CD14-positive monocyte (primary cell): ENCODE measurements around the gene ARHGAP40. TPM values are rescaled to one million over a fixed set of nuclear protein-coding genes. Genes with fewer than 3 reads are reported as not detected.

Experiments
- DNase-seq, 3 donors: peaks; one replicate each; pipeline ENCODE4 v3.0.0-alpha.2; 2011 to 2022
- H2AFZ ChIP-seq: 2 replicates; pipeline ENCODE4 v1.6.0; 2012; ENCODE audit warnings: mild to moderate bottlenecking, low read depth, low read length, inconsistent platforms; ENCODE audit not compliant: insufficient read depth, poor library complexity, severe bottlenecking
- H3K27ac ChIP-seq, 2 donors: 1 replicate in 1 of 2; 2 replicates in 1 of 2; pipeline ENCODE4 v1.5.1; 2012 to 2013; ENCODE audit warnings: low read length in 2 of 2, control low read depth in 1 of 2, inconsistent platforms in 1 of 2, low read depth in 1 of 2, mild to moderate bottlenecking in 1 of 2
- H3K27me3 ChIP-seq, 2 donors: one replicate each; pipeline versions ENCODE4 v1.6.0 to v1.6.1; 2011 to 2013; ENCODE audit warnings: low read length in 2 of 2; ENCODE audit not compliant: control insufficient read depth in 2 of 2, insufficient read depth in 2 of 2
- H3K36me3 ChIP-seq, 2 donors: replicated peaks in 1 of 2; 1 replicate in 1 of 2; 2 replicates in 1 of 2; pipeline versions ENCODE4 v1.5.1 to v1.6.1; 2012 to 2013; ENCODE audit warnings: low read length in 2 of 2, control low read depth in 1 of 2, inconsistent platforms in 1 of 2, mild to moderate bottlenecking in 1 of 2; ENCODE audit not compliant: insufficient read depth in 2 of 2, control insufficient read depth in 1 of 2
- H3K4me1 ChIP-seq, 2 donors: 1 replicate in 1 of 2; 2 replicates in 1 of 2; pipeline versions ENCODE4 v1.5.1 to v1.6.1; 2012 to 2013; ENCODE audit warnings: low read length in 2 of 2, control low read depth in 1 of 2, inconsistent platforms in 1 of 2, mild to moderate bottlenecking in 1 of 2, moderate library complexity in 1 of 2; ENCODE audit not compliant: insufficient read depth in 2 of 2, control insufficient read depth in 1 of 2
- H3K4me2 ChIP-seq: replicated peaks from 2 replicates; pipeline ENCODE3; 2012; ENCODE audit warnings: low read length, moderate library complexity, mild to moderate bottlenecking; ENCODE audit not compliant: poor library complexity, severe bottlenecking; ENCODE audit errors: extremely low read depth
- H3K4me3 ChIP-seq, 3 experiments: fragments of 200-600 bp in 1 of 3; sonication (generic) in 1 of 3; replicated peaks in 1 of 3; 1 replicate in 2 of 3; 2 replicates in 1 of 3; pipeline ENCODE4 v1.5.1; 2011 to 2013; ENCODE audit warnings: low read length in 3 of 3, mild to moderate bottlenecking in 3 of 3, control low read depth in 2 of 3, low read depth in 2 of 3, inconsistent platforms in 1 of 3, moderate library complexity in 1 of 3
- H3K79me2 ChIP-seq: 2 replicates; pipeline ENCODE4 v1.6.0; 2012; ENCODE audit warnings: mild to moderate bottlenecking, control low read depth, inconsistent platforms, low read length, moderate library complexity; ENCODE audit not compliant: insufficient read depth
- H3K9ac ChIP-seq: 2 replicates; pipeline ENCODE4 v1.6.0; 2017; ENCODE audit warnings: low read length, mild to moderate bottlenecking; ENCODE audit not compliant: insufficient read depth, poor library complexity, severe bottlenecking
- H3K9me3 ChIP-seq, 2 donors: replicated peaks in 1 of 2; 1 replicate in 1 of 2; 2 replicates in 1 of 2; pipeline versions ENCODE4 v1.5.1 to v1.6.1; 2012 to 2013; ENCODE audit warnings: low read length in 2 of 2, control low read depth in 1 of 2; ENCODE audit not compliant: control insufficient read depth in 1 of 2, insufficient read depth in 1 of 2
- H4K20me1 ChIP-seq: 2 replicates; pipeline ENCODE4 v1.6.0; 2012; ENCODE audit warnings: mild to moderate bottlenecking, low read length, control low read depth, moderate library complexity; ENCODE audit not compliant: insufficient read depth
- H3K27ac Mint-ChIP-seq, 7 donors: one replicate each; pipeline ENCODE4 v1.8.0; 2020; ENCODE audit warnings: mild to moderate bottlenecking in 7 of 7, mixed read lengths in 7 of 7, moderate library complexity in 6 of 7, inconsistent platforms in 2 of 7
- H3K27me3 Mint-ChIP-seq, 3 donors: one replicate each; pipeline ENCODE4 v1.8.0; 2021 to 2022; ENCODE audit warnings: low read depth in 3 of 3, mild to moderate bottlenecking in 3 of 3, mixed read lengths in 3 of 3, moderate library complexity in 3 of 3, inconsistent platforms in 1 of 3
- H3K36me3 Mint-ChIP-seq, 2 donors: one replicate each; pipeline ENCODE4 v1.8.0; 2020; ENCODE audit warnings: mixed read lengths in 2 of 2, inconsistent platforms in 1 of 2, mild to moderate bottlenecking in 1 of 2
- H3K4me1 Mint-ChIP-seq: one replicate; pipeline ENCODE4 v1.8.0; 2020; ENCODE audit warnings: mild to moderate bottlenecking, mixed read lengths
- H3K4me3 Mint-ChIP-seq, 2 donors: one replicate each; pipeline ENCODE4 v1.8.0; 2020; ENCODE audit warnings: mild to moderate bottlenecking in 2 of 2, mixed read lengths in 2 of 2, moderate library complexity in 1 of 2
- H3K9me3 Mint-ChIP-seq, 7 donors: one replicate each; pipeline ENCODE4 v1.8.0; 2020 to 2022; ENCODE audit warnings: mixed read lengths in 7 of 7, mild to moderate bottlenecking in 6 of 7, moderate library complexity in 6 of 7, inconsistent platforms in 2 of 7
- CTCF ChIP-seq: fragments of 200-600 bp; IDR thresholded peaks from one replicate; pipeline ENCODE4 v1.8.0; 2022; ENCODE audit warnings: antibody characterized with exemption, mild to moderate bottlenecking
- WGBS: methylation state at CpG from one replicate; pipeline ENCODE4 v1.1.5; 2013; ENCODE audit warnings: missing lambda C conversion rate; ENCODE audit not compliant: insufficient coverage; 5-methylcytosine and 5-hydroxymethylcytosine counted together
- intact Hi-C, 2 donors: fragments of 100-400 bp; cut with micrococcal nuclease; formaldehyde crosslinking; loops; one replicate each; pipeline versions ENCODE4 v1.15.0 to v1.15.1; 2023
- polyA plus RNA-seq, 3 donors: library from polyadenylated mRNA; depleted of rRNA in 1 of 3; unstranded in 2 of 3; stranded (reverse) in 1 of 3; fragments of 300-500 nt in 2 of 3; fragments of >200 nt in 1 of 3; fragmentation: Illumina TruSeq in 2 of 3; gene quantifications; 1 replicate in 2 of 3; 2 replicates in 1 of 3; pipeline ENCODE4 v1.2.3, GENCODE V29; 2012 to 2021

Gene ARHGAP40
- polyA plus RNA-seq, 3 donors = not detected

GRCh38 chr20:38584099-38584763 is 17.4 kb upstream of the ARHGAP40 start:
- Histone ChIP-seq H3K9me3 (no peaks in the 10 kb centered on the region), H3K27me3 (no peaks in the 10 kb centered on the region), H2AFZ (no peak overlapping the region), H3K36me3 (no peaks in the 10 kb centered on the region), H4K20me1 (no peaks in the 10 kb centered on the region), H3K4me3 (no peak overlapping the region), H3K79me2 (no peaks in the 10 kb centered on the region), H3K4me1 (no peaks in the 10 kb centered on the region), H3K4me2 (no peak overlapping the region), H3K9ac (no peak overlapping the region), H3K27ac (no peak overlapping the region)
- no peak overlapping the region for H3K4me3 Mint-ChIP-seq
- no peak overlapping the region for H3K27ac Mint-ChIP-seq
- H3K27me3 Mint-ChIP-seq = peaks cover 4 to 12% (median 11%) of the 10 kb centered on the region in 3 donors
- no peaks in the 10 kb centered on the region for H3K9me3 Mint-ChIP-seq
- no peak for TF ChIP-seq CTCF
- 67% methylated on average over 6 of the region's 7 CpGs for WGBS
- no peak for DNase-seq
- no peaks in the 10 kb centered on the region for H3K36me3 Mint-ChIP-seq
- H3K4me1 Mint-ChIP-seq = no peaks in the 10 kb centered on the region
- intact Hi-C loops = no loop called here

- Histone ChIP-seq H4K20me1 (no peaks in the 10 kb centered on the region), H3K9ac (no peak overlapping the region), H3K9me3 (no peaks in the 10 kb centered on the region), H3K4me1 (no peaks in the 10 kb centered on the region), H3K79me2 (no peaks in the 10 kb centered on the region), H3K4me3 (no peak overlapping the region), H3K4me2 (no peak overlapping the region), H3K36me3 (no peaks in the 10 kb centered on the region), H2AFZ (no peak overlapping the region), H3K27ac (no peak overlapping the region), H3K27me3 (no peaks in the 10 kb centered on the region)
- H3K4me3 Mint-ChIP-seq = no peak overlapping the region
- no peaks in the 10 kb centered on the region for H3K9me3 Mint-ChIP-seq
- H3K36me3 Mint-ChIP-seq = no peaks in the 10 kb centered on the region
- WGBS = 89% methylated on average over 8 of the region's 10 CpGs
- H3K27ac Mint-ChIP-seq = no peak overlapping the region
- DNase-seq = no peak
- intact Hi-C loops = no loop called here
- peaks cover 4 to 10% (median 6%) of the 10 kb centered on the region in 3 donors for H3K27me3 Mint-ChIP-seq
- no peak for TF ChIP-seq CTCF
- no peaks in the 10 kb centered on the region for H3K4me1 Mint-ChIP-seq
These were observed 16.0 kb upstream of the ARHGAP40 start for GRCh38 chr20:38585404-38586180.
